ENCODE measurements around the gene ITGB5. TPM values are rescaled to one million over a fixed set of nuclear protein-coding genes. Genes with fewer than 3 reads are reported as not detected.

The ITGB5 gene
- total RNA-seq, 1 donor from 2014 or later: not detected

GRCh38 chr3:124771083-124771445, 116.1 kb downstream of the ITGB5 start:
- no peak for TF ChIP-seq CTCF (IDR thresholded peaks at IDR 0.05)
- no peaks in the 10 kb centered on the region for H3K9me3 Mint-ChIP-seq
- no peak overlapping the region for H3K4me3 Mint-ChIP-seq
- no peak for DNase-seq
- intact Hi-C loops (cut with micrococcal nuclease): no loop called here
- no peaks in the 10 kb centered on the region for H3K36me3 Mint-ChIP-seq (ENCODE audit: low read depth)
- ATAC-seq (ENCODE audit: low read depth): no peak
- ChIA-PET POLR2A (no interaction called here), CTCF (interaction anchor here (1.2 to 2.7 kb wide), 2 partner anchors 10 to 11 kb away, joined by 3 to 11 read pairs; no protein-coding TSS in a partner anchor)
- H3K27me3 Mint-ChIP-seq: peaks cover 27% of the 10 kb centered on the region
- no peak overlapping the region for H3K27ac Mint-ChIP-seq
- no peaks in the 10 kb centered on the region for H3K4me1 Mint-ChIP-seq

- Mint-ChIP-seq H3K27me3 (peaks cover 27% of the 10 kb centered on the region), H3K36me3 (ENCODE audit: low read depth) (no peaks in the 10 kb centered on the region), H3K27ac (no peak overlapping the region), H3K9me3 (no peaks in the 10 kb centered on the region), H3K4me1 (no peaks in the 10 kb centered on the region), H3K4me3 (no peak overlapping the region)
- CTCF ChIA-PET: interaction anchor here (1.2 to 2.7 kb wide), 2 partner anchors 9 to 10 kb away, joined by 3 to 11 read pairs; no protein-coding TSS in a partner anchor
- POLR2A ChIA-PET: no interaction called here
- no peak for ATAC-seq (ENCODE audit: low read depth)
- no peak for TF ChIP-seq CTCF (IDR thresholded peaks at IDR 0.05)
- intact Hi-C loops (cut with micrococcal nuclease): no loop called here
- no peak for DNase-seq
Observed at GRCh38 chr3:124770336-124771082, 116.7 kb downstream of the ITGB5 start.

GRCh38 chr3:124769462-124769861, 117.7 kb downstream of the ITGB5 start:
- Mint-ChIP-seq H3K27ac (no peak overlapping the region), H3K4me1 (no peaks in the 10 kb centered on the region), H3K9me3 (no peaks in the 10 kb centered on the region), H3K27me3 (peaks cover 23% of the 10 kb centered on the region), H3K36me3 (ENCODE audit: low read depth) (no peaks in the 10 kb centered on the region), H3K4me3 (no peak overlapping the region)
- ChIA-PET POLR2A (no interaction called here), CTCF (interaction anchor here (2.7 kb wide), 1 partner anchor 8 kb away, joined by 11 read pairs; no protein-coding TSS in a partner anchor)
- DNase-seq (no peak), ATAC-seq (ENCODE audit: low read depth) (no peak)
- intact Hi-C loops (cut with micrococcal nuclease): no loop called here
- TF ChIP-seq CTCF (IDR thresholded peaks at IDR 0.05): no peak

- Mint-ChIP-seq H3K27me3 (peaks cover 23% of the 10 kb centered on the region), H3K36me3 (ENCODE audit: low read depth) (no peaks in the 10 kb centered on the region), H3K4me3 (no peak overlapping the region), H3K4me1 (no peaks in the 10 kb centered on the region), H3K27ac (no peak overlapping the region), H3K9me3 (no peaks in the 10 kb centered on the region)
- DNase-seq (no peak), ATAC-seq (ENCODE audit: low read depth) (no peak)
- ChIA-PET CTCF (no interaction called here), POLR2A (no interaction called here)
- no peak for TF ChIP-seq CTCF (IDR thresholded peaks at IDR 0.05)
- intact Hi-C loops (cut with micrococcal nuclease): no loop called here
Observed at GRCh38 chr3:124768812-124769211, 118.4 kb downstream of the ITGB5 start.

- ChIA-PET CTCF (no interaction called here), POLR2A (no interaction called here)
- ATAC-seq (ENCODE audit: low read depth) (no peak), DNase-seq (no peak)
- H3K9me3 Mint-ChIP-seq: no peaks in the 10 kb centered on the region
- TF ChIP-seq CTCF (IDR thresholded peaks at IDR 0.05): no peak
- no peaks in the 10 kb centered on the region for H3K4me1 Mint-ChIP-seq
- no peak overlapping the region for H3K4me3 Mint-ChIP-seq
- H3K27ac Mint-ChIP-seq: no peak overlapping the region
- intact Hi-C loops (cut with micrococcal nuclease): no loop called here
- H3K36me3 Mint-ChIP-seq (ENCODE audit: low read depth): no peaks in the 10 kb centered on the region
- peaks cover 21% of the 10 kb centered on the region for H3K27me3 Mint-ChIP-seq
Observed at GRCh38 chr3:124767691-124768090, 119.5 kb downstream of the ITGB5 start.
